UCSD-AML1 (cell line): ENCODE results near the gene TSPOAP1.

Experiments used
- DNase-seq: peaks from one replicate; lab custom pipeline; 2025; ENCODE audit not compliant: unreplicated experiment; lab: John Stamatoyannopoulos, UW

The TSPOAP1 gene

GRCh38 chr17:58306131-58306951 is 22.3 kb downstream of the TSPOAP1 start:
- no peak for DNase-seq

GRCh38 chr17:58305626-58306025 is 23.0 kb downstream of the TSPOAP1 start:
- no peak for DNase-seq

- DNase-seq = no peak
Observed at GRCh38 chr17:58304750-58305486, 23.7 kb downstream of the TSPOAP1 start.

GRCh38 chr17:58303971-58304749 is 24.4 kb downstream of the TSPOAP1 start:
- peak; percentile 62 for DNase-seq

- no peak for DNase-seq
Observed at GRCh38 chr17:58302919-58303585, 25.5 kb downstream of the TSPOAP1 start.

GRCh38 chr17:58302171-58302918 is 26.2 kb downstream of the TSPOAP1 start:
- DNase-seq = no peak

- DNase-seq = no peak
Observed at GRCh38 chr17:58301504-58302150, 27.0 kb downstream of the TSPOAP1 start.

GRCh38 chr17:58300336-58300735 is 28.3 kb downstream of the TSPOAP1 start:
- DNase-seq = no peak

- DNase-seq = no peak
Observed at GRCh38 chr17:58294034-58294433, 34.6 kb downstream of the TSPOAP1 start.

- no peak for DNase-seq
Observed at GRCh38 chr17:58291246-58291645, 37.3 kb downstream of the TSPOAP1 start.

GRCh38 chr17:58289869-58290268 is 38.7 kb downstream of the TSPOAP1 start:
- no peak for DNase-seq

GRCh38 chr17:58285422-58285810 is 43.2 kb downstream of the TSPOAP1 start:
- DNase-seq = no peak

GRCh38 chr17:58284613-58285421 is 43.8 kb downstream of the TSPOAP1 start:
- DNase-seq = no peak

GRCh38 chr17:58283674-58284612 is 44.7 kb downstream of the TSPOAP1 start:
- no peak for DNase-seq

- no peak for DNase-seq
Observed at GRCh38 chr17:58282442-58282841, 46.2 kb downstream of the TSPOAP1 start.

GRCh38 chr17:58281511-58282011 is 47.0 kb downstream of the TSPOAP1 start:
- peak; percentile 53 for DNase-seq

GRCh38 chr17:58280480-58281217 is 47.9 kb downstream of the TSPOAP1 start, which contains the start of gene MPO:
Gene MPO, minus strand, starts transcription at chr17:58280935. Its CDS starts 177 bp downstream, at chr17:58280758.
- no peak for DNase-seq
